GM12878 (cell line): ENCODE measurements around the gene HIVEP2. TPM values are rescaled to one million over a fixed set of nuclear protein-coding genes. Genes with fewer than 3 reads are reported as not detected.

Source experiments
- ATAC-seq: fragments of 200-7000 bp; cut with Tn5 transposase; 3 replicates; pipeline ENCODE4 v1.9.1; 2020; ENCODE audit warnings: mild to moderate bottlenecking, moderate library complexity
- BruUV-seq: library from RNA; stranded (reverse); fragments of 400-500 nt; replicated peaks from 2 replicates; lab custom pipeline; 2021; lab: Mats Ljungman, UMichigan
- CTCF ChIA-PET: fragments of 300-600 bp; sonication (Branson Sonifier 250); formaldehyde crosslinking; extraction: SDS; loops from one replicate; lab custom pipeline; 2021; ENCODE audit warnings: inconsistent platforms; lab: Yijun Ruan, JAX
- POLR2A ChIA-PET: fragments of 350-600 bp; formaldehyde crosslinking; extraction: SDS; loops from one replicate; lab custom pipeline; 2021; ENCODE audit warnings: inconsistent platforms; lab: Charles Lee
- RAD21 ChIA-PET: fragments of 300-600 bp; sonication (Branson Sonifier 250); formaldehyde crosslinking; loops from one replicate; lab custom pipeline; 2023; ENCODE audit warnings: antibody characterized with exemption; ENCODE audit not compliant: unreplicated experiment; lab: Charles Lee
- SMC1A ChIA-PET: fragments of 300-600 bp; sonication (Branson Sonifier 250); formaldehyde crosslinking; loops from one replicate; lab custom pipeline; 2023; ENCODE audit not compliant: unreplicated experiment, uncharacterized antibody; lab: Charles Lee
- DNase-seq: peaks from one replicate; pipeline ENCODE4 v3.0.0-alpha.2; 2011; ENCODE audit warnings: low read depth, low spot score
- FAIRE-seq: peaks from 3 replicates; lab custom pipeline; 2011; peaks lifted over from hg19 to GRCh38; lab: Jason Lieb, UNC
- H2AFZ ChIP-seq: 2 replicates; pipeline ENCODE4 v1.6.0; 2011; ENCODE audit warnings: low read depth, low read length, control low read depth; ENCODE audit not compliant: control insufficient read depth
- H3K27ac ChIP-seq: 2 replicates; pipeline ENCODE4 v1.5.1; 2011; ENCODE audit warnings: control low read depth; ENCODE audit not compliant: control insufficient read depth, insufficient read depth
- H3K27me3 ChIP-seq, 2 experiments: replicated peaks in 1 of 2; 2 replicates each; pipeline versions ENCODE4 v1.6.0 to v1.6.1; 2011; ENCODE audit warnings: low read length in 1 of 2; ENCODE audit not compliant: control insufficient read depth in 2 of 2, insufficient read depth in 2 of 2
- H3K36me3 ChIP-seq, 2 experiments: 2 replicates each; pipeline ENCODE4 v1.5.1; 2011; ENCODE audit warnings: low read length in 1 of 2; ENCODE audit not compliant: control insufficient read depth in 2 of 2, insufficient read depth in 2 of 2
- H3K4me1 ChIP-seq: 2 replicates; pipeline ENCODE4 v1.6.1; 2011; ENCODE audit warnings: mild to moderate bottlenecking, low read length, moderate library complexity, mixed read lengths; ENCODE audit not compliant: control insufficient read depth, insufficient read depth
- H3K4me2 ChIP-seq: 2 replicates; pipeline ENCODE4 v1.6.0; 2011; ENCODE audit warnings: control low read depth; ENCODE audit not compliant: control insufficient read depth, insufficient read depth
- H3K4me3 ChIP-seq: fragments of 200-600 bp; sonication (generic); 2 replicates; pipeline ENCODE4 v1.5.1; 2016
- H3K79me2 ChIP-seq: 2 replicates; pipeline ENCODE4 v1.6.0; 2011; ENCODE audit warnings: low read length; ENCODE audit not compliant: control insufficient read depth, insufficient read depth
- H3K9ac ChIP-seq: 2 replicates; pipeline ENCODE4 v1.8.0; 2011; ENCODE audit warnings: low read length, control low read depth, mixed read lengths; ENCODE audit not compliant: control insufficient read depth, insufficient read depth
- H3K9me3 ChIP-seq: replicated peaks from 3 replicates; pipeline ENCODE4 v1.5.1; 2011; ENCODE audit warnings: mild to moderate bottlenecking, low read length; ENCODE audit not compliant: control insufficient read depth, insufficient read depth
- H4K20me1 ChIP-seq: 2 replicates; pipeline ENCODE4 v1.6.0; 2011; ENCODE audit not compliant: control insufficient read depth, insufficient read depth
- BCL3 ChIP-seq: IDR thresholded peaks from 2 replicates; pipeline ENCODE4 v1.6.1; 2011; ENCODE audit warnings: borderline replicate concordance, low read depth, mild to moderate bottlenecking, moderate library complexity, low read length; ENCODE audit not compliant: insufficient read depth, poor library complexity, severe bottlenecking
- CBX3 ChIP-seq: fragments of 200-600 bp; sonication (generic); IDR thresholded peaks from 2 replicates; pipeline ENCODE4 v1.6.1; 2016; ENCODE audit warnings: low read depth, borderline replicate concordance
- CHD4 ChIP-seq: fragments of 200-600 bp; sonication (generic); IDR thresholded peaks from 2 replicates; pipeline ENCODE4 v1.6.1; 2016; ENCODE audit warnings: mild to moderate bottlenecking
- CREM ChIP-seq: IDR thresholded peaks from 2 replicates; pipeline ENCODE4 v1.6.1; 2014; ENCODE audit warnings: antibody characterized with exemption, low read depth
- EGR1 ChIP-seq, 2 experiments: IDR thresholded peaks; 1 replicate in 1 of 2; 2 replicates in 1 of 2; pipeline ENCODE4 v1.6.1; 2011 to 2012; ENCODE audit warnings: low read depth in 2 of 2, low read length in 2 of 2, borderline replicate concordance in 1 of 2, mild to moderate bottlenecking in 1 of 2, moderate library complexity in 1 of 2
- FOXK2 ChIP-seq: fragments of 450-650 bp; IDR thresholded peaks from 2 replicates; pipeline ENCODE4 v1.6.1; 2017; ENCODE audit warnings: mild to moderate bottlenecking, moderate library complexity
- HDGF ChIP-seq: fragments of 450-650 bp; IDR thresholded peaks from 2 replicates; pipeline ENCODE4 v1.6.1; 2016; ENCODE audit warnings: antibody characterized with exemption
- HSF1 ChIP-seq: fragments of 150-350 bp; IDR thresholded peaks from 2 replicates; pipeline ENCODE4 v1.6.1; 2014; ENCODE audit warnings: mild to moderate bottlenecking, low read depth, low read length
- MTA3 ChIP-seq: IDR thresholded peaks from 2 replicates; pipeline ENCODE4 v1.6.1; 2012; ENCODE audit warnings: low read length, inconsistent platforms, borderline replicate concordance
- MXI1 ChIP-seq: fragments of 150-350 bp; IDR thresholded peaks from 2 replicates; pipeline ENCODE4 v1.6.1; 2011; ENCODE audit warnings: low read depth, mild to moderate bottlenecking, inconsistent platforms, low read length, improper control_type of control experiment
- MYB ChIP-seq: fragments of 150-350 bp; IDR thresholded peaks from 2 replicates; pipeline ENCODE4 v1.6.1; 2014; ENCODE audit warnings: mild to moderate bottlenecking, low read depth, low read length, borderline replicate concordance
- NFXL1 ChIP-seq: fragments of 450-650 bp; IDR thresholded peaks from 2 replicates; pipeline ENCODE4 v1.6.1; 2017; ENCODE audit warnings: antibody characterized with exemption, mild to moderate bottlenecking, borderline replicate concordance
- NFYA ChIP-seq: IDR thresholded peaks from 2 replicates; pipeline ENCODE4 v1.6.1; 2011; ENCODE audit warnings: low read depth, mild to moderate bottlenecking, low read length, improper control_type of control experiment, borderline replicate concordance
- SREBF1 ChIP-seq: IDR thresholded peaks from 2 replicates; pipeline ENCODE4 v1.6.1; 2012; ENCODE audit warnings: mild to moderate bottlenecking, low read length
- ZNF24 ChIP-seq: fragments of 450-650 bp; IDR thresholded peaks from 2 replicates; pipeline ENCODE4 v1.6.1; 2017; ENCODE audit warnings: antibody characterized with exemption, mild to moderate bottlenecking
- WGBS: methylation state at CpG from one replicate; pipeline ENCODE4 v1.1.6; 2016; ENCODE audit warnings: low lambda C conversion rate; ENCODE audit not compliant: insufficient replicate concordance, insufficient coverage; ENCODE audit errors: missing lambda C conversion rate; 5-methylcytosine and 5-hydroxymethylcytosine counted together
- in situ Hi-C: fragments of 300-500 bp; cut with MboI; formaldehyde crosslinking; loops from 9 replicates; pipeline ENCODE4 v1.14.3; 2018; ENCODE audit warnings: mixed read lengths
- intact Hi-C: fragments of 100-400 bp; cut with micrococcal nuclease; formaldehyde crosslinking; loops from one replicate; pipeline ENCODE4 v1.14.2; 2022; ENCODE audit not compliant: unreplicated experiment
- polyA plus RNA-seq, 11 experiments: library from polyadenylated mRNA; depleted of rRNA in 4 of 11; unstranded in 6 of 11; stranded (reverse) in 5 of 11; fragments of >200 nt; fragmentation: Nextera tagmentation in 4 of 11; fragmentation: Illumina TruSeq in 1 of 11; extraction: Ambion mirVana in 4 of 11; extraction: Trizol in 1 of 11; gene quantifications; 1 replicate in 1 of 11; 2 replicates in 10 of 11; pipeline versions ENCODE4 v1.2.1 to v1.2.3, GENCODE V29; 2011 to 2016; ENCODE audit warnings: inconsistent platforms in 2 of 11, missing spikeins in 2 of 11, low read depth in 1 of 11
- total RNA-seq, 4 experiments: library from RNA; depleted of rRNA in 3 of 4; stranded (reverse); fragments of >200 nt in 3 of 4; fragmentation: Illumina TruSeq in 1 of 4; extraction: Trizol in 1 of 4; gene quantifications; 2 replicates each; pipeline versions ENCODE4 v1.2.1 to v1.2.3, GENCODE V29; 2013 to 2021

The HIVEP2 gene
- total and polyA plus RNA-seq, 10 of the 15 experiments (the other 5 are each of a cell fraction or from before 2014, with no cell fraction given) = 1.2 to 15.7 (median 10.2) TPM

GRCh38 chr6:142808405-142809061 is 136.4 kb downstream of the HIVEP2 start:
- FAIRE-seq = no peak
- RAD21 ChIA-PET = interaction anchor here (1.0 to 16.5 kb wide), 4 partner anchors 10 to 115 kb away, joined by 3 to 209 read pairs (median 4); no protein-coding TSS in a partner anchor

GRCh38 chr6:142805042-142805441 is 139.9 kb downstream of the HIVEP2 start:
- no peak overlapping the region for H2AFZ ChIP-seq
- BruUV-seq = no TSS peak
- no peak for DNase-seq
- ChIA-PET POLR2A (interaction anchor here (0.6 to 3.8 kb wide), 7 partner anchors 10 to 126 kb away, joined by 3 to 34 read pairs (median 5); no protein-coding TSS in a partner anchor), CTCF (interaction anchor here (0.8 to 5.5 kb wide), 4 partner anchors 11 to 705 kb away, joined by 3 to 31 read pairs (median 8); no protein-coding TSS in a partner anchor), SMC1A (interaction anchor here (0.8 to 7.7 kb wide), 7 partner anchors 13 to 79 kb away, joined by 3 to 115 read pairs (median 14); no protein-coding TSS in a partner anchor), RAD21 (interaction anchor here (2.1 to 16.5 kb wide), 2 partner anchors 15 to 81 kb away, joined by 8 to 209 read pairs; no protein-coding TSS in a partner anchor)
- FAIRE-seq = no peak
- peaks cover 17% of the 10 kb centered on the region for H3K79me2 ChIP-seq
- intact Hi-C loops = no loop called here
- in situ Hi-C loops = no loop called here
- H3K9me3 ChIP-seq = no peaks in the 10 kb centered on the region
- no peaks in the 10 kb centered on the region for H3K27me3 ChIP-seq
- ATAC-seq = no peak
- H3K27ac ChIP-seq = no peak overlapping the region
- no peak overlapping the region for H3K4me3 ChIP-seq
- H4K20me1 ChIP-seq = no peaks in the 10 kb centered on the region
- H3K4me1 ChIP-seq = peaks cover 10% of the 10 kb centered on the region; the same call in 1 of the 2 replicates
- H3K4me2 ChIP-seq = no peak overlapping the region
- H3K36me3 ChIP-seq = no peaks in the 10 kb centered on the region; a peak in 2 of 4 replicates
- WGBS = 100% methylated on average over 1 of the region's 1 CpG
- no peak overlapping the region for H3K9ac ChIP-seq
- no peak for TF ChIP-seq MXI1
- no peak for TF ChIP-seq BCL3
- TF ChIP-seq MTA3 = no peak
- no peak for TF ChIP-seq EGR1 (IDR thresholded peaks at IDR 0.05; ENCODE audit: borderline replicate concordance in 1 of 2, low read depth in 2 of 2, low read length in 2 of 2)
- TF ChIP-seq MYB = no peak
- TF ChIP-seq NFYA = no peak
- TF ChIP-seq HSF1 = no peak
- no peak for TF ChIP-seq CBX3

More at GRCh38 chr6:142808405-142809061, 136.4 kb downstream of the HIVEP2 start:
- ATAC-seq (no peak), DNase-seq (no peak)
- no peak overlapping the region for H2AFZ ChIP-seq
- H3K4me2 ChIP-seq = no peak overlapping the region
- CTCF ChIA-PET = interaction anchor here (0.7 kb wide), 1 partner anchor 93 kb away, joined by 3 read pairs; no protein-coding TSS in a partner anchor
- H3K27ac ChIP-seq = no peak overlapping the region
- POLR2A ChIA-PET = interaction anchor here (1.5 to 1.7 kb wide), 2 partner anchors 11 to 14 kb away, joined by 5 to 7 read pairs; no protein-coding TSS in a partner anchor
- peaks cover 13% of the 10 kb centered on the region for H3K4me1 ChIP-seq
- H3K9ac ChIP-seq = no peak overlapping the region
- H3K4me3 ChIP-seq = no peak overlapping the region
- peaks cover 0 to 3% of the 10 kb centered on the region in 2 experiments; a peak in 2 of 4 replicates for H3K36me3 ChIP-seq
- TF ChIP-seq ZNF24 (no peak), NFXL1 (no peak), CREM (no peak), FOXK2 (no peak), SREBF1 (no peak), HDGF (0 out of 2 replicates have a peak, but pooled peaks have one; percentile 22), CHD4 (no peak)
- no TSS peak for BruUV-seq
- H4K20me1 ChIP-seq = no peaks in the 10 kb centered on the region
- peaks cover 12% of the 10 kb centered on the region for H3K79me2 ChIP-seq
- WGBS = 97% methylated on average over 4 of the region's 5 CpGs
- SMC1A ChIA-PET = interaction anchor here (1.3 to 1.7 kb wide), 2 partner anchors 12 to 28 kb away, joined by 4 to 5 read pairs; no protein-coding TSS in a partner anchor
- no peaks in the 10 kb centered on the region for H3K9me3 ChIP-seq
- H3K27me3 ChIP-seq = no peaks in the 10 kb centered on the region
- in situ Hi-C loops (no loop called here), intact Hi-C loops (no loop called here)
